Panc1 (cell line): ENCODE results near the gene TSHR. TPM values are rescaled to one million over a fixed set of nuclear protein-coding genes. Genes with fewer than 3 reads are reported as not detected.
"Not testable (repeated sequence)": the region's sequence is repeated elsewhere in the genome, so short reads cannot be mapped to it uniquely, and the experiment has no call there.

Source experiments
- ATAC-seq: fragments of 200-7000 bp; cut with Tn5 transposase; 2 replicates; pipeline ENCODE4 v1.9.1; 2020; ENCODE audit warnings: mild to moderate bottlenecking, moderate library complexity
- BruUV-seq: library from RNA; stranded (reverse); fragments of 400-500 nt; replicated peaks from 2 replicates; lab custom pipeline; 2021; lab: Mats Ljungman, UMichigan
- CTCF ChIA-PET: fragments of 300-600 bp; sonication (Branson Sonifier 250); formaldehyde crosslinking; loops from one replicate; lab custom pipeline; 2022; ENCODE audit warnings: antibody characterized with exemption; lab: Charles Lee
- POLR2A ChIA-PET: fragments of 300-600 bp; sonication (Branson Sonifier 250); formaldehyde crosslinking; loops from one replicate; lab custom pipeline; 2022; ENCODE audit warnings: antibody characterized with exemption; lab: Charles Lee
- DNase-seq: peaks from one replicate; pipeline ENCODE4 v3.0.0-alpha.2; 2010; ENCODE audit warnings: low read depth, low spot score
- H3K27ac ChIP-seq: 2 replicates; pipeline ENCODE4 v1.5.1; 2011; ENCODE audit warnings: mild to moderate bottlenecking, low read length, inconsistent platforms
- H3K27me3 ChIP-seq: fragments of 200-500 bp; sonication (Bioruptor generic); 2 replicates; pipeline ENCODE4 v1.6.0; 2014; ENCODE audit warnings: low read length, inconsistent platforms; ENCODE audit not compliant: control insufficient read depth, insufficient read depth
- H3K36me3 ChIP-seq: fragments of 200-500 bp; sonication (Bioruptor generic); 2 replicates; pipeline ENCODE4 v1.5.1; 2014; ENCODE audit warnings: inconsistent platforms, mild to moderate bottlenecking, low read length, moderate library complexity; ENCODE audit not compliant: control insufficient read depth, insufficient read depth
- H3K4me1 ChIP-seq: 2 replicates; pipeline ENCODE4 v1.5.1; 2011; ENCODE audit warnings: inconsistent platforms, mild to moderate bottlenecking, low read length, moderate library complexity; ENCODE audit not compliant: control insufficient read depth, insufficient read depth
- H3K4me3 ChIP-seq, 2 experiments: 2 replicates each; pipeline ENCODE4 v1.5.1; 2011 to 2012; ENCODE audit warnings: low read depth in 2 of 2, low read length in 2 of 2, mild to moderate bottlenecking in 2 of 2, inconsistent platforms in 1 of 2, moderate library complexity in 1 of 2
- H3K9me3 ChIP-seq: fragments of 200-500 bp; sonication (Bioruptor generic); 2 replicates; pipeline ENCODE4 v1.5.1; 2014; ENCODE audit warnings: low read depth, mild to moderate bottlenecking, inconsistent platforms, low read length, moderate library complexity; ENCODE audit not compliant: control insufficient read depth, insufficient read depth
- POLR2AphosphoS5 ChIP-seq: IDR thresholded peaks from 2 replicates; pipeline ENCODE4 v1.6.1; 2012; ENCODE audit warnings: mild to moderate bottlenecking, low read depth, low read length, moderate library complexity
- SIN3A ChIP-seq: IDR thresholded peaks from 2 replicates; pipeline ENCODE4 v1.6.1; 2012; ENCODE audit warnings: low read depth, mild to moderate bottlenecking, low read length, moderate library complexity, borderline replicate concordance; ENCODE audit not compliant: insufficient read depth
- TCF7L2 ChIP-seq: IDR thresholded peaks from 2 replicates; pipeline ENCODE4 v1.6.1; 2011; ENCODE audit warnings: mild to moderate bottlenecking, low read depth, low read length, inconsistent platforms
- in situ Hi-C: cut with HindIII; loops from 2 replicates; pipeline ENCODE4 v1.10.0; 2016; ENCODE audit warnings: low sequenced_read_pairs, low pct_unique_long_range_greater_than_20kb
- intact Hi-C: fragments of 100-400 bp; cut with micrococcal nuclease; formaldehyde crosslinking; loops from one replicate; pipeline ENCODE4 v1.10.0; 2022; ENCODE audit not compliant: unreplicated experiment
- total RNA-seq: library from RNA; stranded (reverse); gene quantifications from one replicate; pipeline ENCODE4 v1.2.1, GENCODE V29; 2021; ENCODE audit not compliant: unreplicated experiment
- TF ChIP-seq, protein P1 (sequence below), 2 experiments: IDR thresholded peaks; 2 replicates each; pipeline ENCODE4 v1.6.1; 2011 to 2012; ENCODE audit warnings: low read depth in 2 of 2, control low read depth in 1 of 2, low read length in 1 of 2, mild to moderate bottlenecking in 1 of 2, moderate library complexity in 1 of 2; ENCODE audit not compliant: insufficient read depth in 1 of 2
- TF ChIP-seq, protein P2 (sequence below): fragments of 450-650 bp; IDR thresholded peaks from 2 replicates; pipeline ENCODE4 v1.5.1; 2017; ENCODE audit warnings: mild to moderate bottlenecking

Gene TSHR
- total RNA-seq, 1 experiment from 2014 or later = not detected

DNA sequence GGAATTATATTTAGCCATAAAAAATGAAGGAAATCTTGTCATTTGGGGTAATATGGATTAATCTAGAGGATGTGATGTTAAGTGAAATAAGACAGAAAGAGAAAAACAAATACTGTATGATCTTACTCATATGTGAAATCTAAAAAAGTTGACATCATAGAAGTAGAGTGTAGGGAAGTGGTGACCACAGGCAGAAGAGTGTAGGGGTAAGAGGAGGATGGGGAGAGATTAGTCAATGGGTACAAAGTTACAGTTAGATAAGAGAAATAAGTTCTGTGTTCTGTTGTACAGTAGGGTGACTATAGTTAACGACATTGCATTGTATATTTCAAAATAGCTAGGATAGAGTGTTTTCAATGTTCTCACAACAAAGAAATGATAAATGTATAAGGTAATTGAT lies 87.0 kb downstream of the TSHR start:
- BruUV-seq = no TSS peak
- in situ Hi-C loops = no loop called here

DNA sequence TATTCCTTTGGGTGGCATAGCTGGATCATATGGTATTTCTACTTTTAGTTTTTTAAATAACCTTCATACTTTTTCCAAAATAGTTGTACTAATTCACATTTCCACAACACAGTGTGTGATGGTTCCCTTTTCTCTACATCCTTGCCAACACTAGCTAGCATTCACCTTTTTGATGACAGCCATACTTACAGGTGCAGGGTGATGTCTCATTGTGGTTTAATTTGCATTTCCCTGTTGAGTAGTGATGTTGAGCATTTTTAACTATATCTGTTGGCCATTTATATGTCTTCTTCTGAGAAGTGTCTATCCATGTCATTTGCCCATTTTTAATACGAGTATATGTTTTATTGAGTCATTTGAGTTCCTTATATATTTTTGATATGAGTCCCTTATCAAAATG lies 96.1 kb downstream of the TSHR start:
- in situ Hi-C loops = no loop called here

More for the DNA sequence above, 87.0 kb downstream of the TSHR start:
- DNase-seq (no peak), ATAC-seq (no peak)
- intact Hi-C loops = no loop called here
- Histone ChIP-seq H3K36me3 (no peaks in the 10 kb centered on the region), H3K27ac (no peak overlapping the region), H3K4me1 (no peaks in the 10 kb centered on the region), H3K27me3 (no peaks in the 10 kb centered on the region), H3K9me3 (no peaks in the 10 kb centered on the region), H3K4me3 (no peak overlapping the region)
- no peak for TF ChIP-seq POLR2AphosphoS5
- TF ChIP-seq, protein P1, sequence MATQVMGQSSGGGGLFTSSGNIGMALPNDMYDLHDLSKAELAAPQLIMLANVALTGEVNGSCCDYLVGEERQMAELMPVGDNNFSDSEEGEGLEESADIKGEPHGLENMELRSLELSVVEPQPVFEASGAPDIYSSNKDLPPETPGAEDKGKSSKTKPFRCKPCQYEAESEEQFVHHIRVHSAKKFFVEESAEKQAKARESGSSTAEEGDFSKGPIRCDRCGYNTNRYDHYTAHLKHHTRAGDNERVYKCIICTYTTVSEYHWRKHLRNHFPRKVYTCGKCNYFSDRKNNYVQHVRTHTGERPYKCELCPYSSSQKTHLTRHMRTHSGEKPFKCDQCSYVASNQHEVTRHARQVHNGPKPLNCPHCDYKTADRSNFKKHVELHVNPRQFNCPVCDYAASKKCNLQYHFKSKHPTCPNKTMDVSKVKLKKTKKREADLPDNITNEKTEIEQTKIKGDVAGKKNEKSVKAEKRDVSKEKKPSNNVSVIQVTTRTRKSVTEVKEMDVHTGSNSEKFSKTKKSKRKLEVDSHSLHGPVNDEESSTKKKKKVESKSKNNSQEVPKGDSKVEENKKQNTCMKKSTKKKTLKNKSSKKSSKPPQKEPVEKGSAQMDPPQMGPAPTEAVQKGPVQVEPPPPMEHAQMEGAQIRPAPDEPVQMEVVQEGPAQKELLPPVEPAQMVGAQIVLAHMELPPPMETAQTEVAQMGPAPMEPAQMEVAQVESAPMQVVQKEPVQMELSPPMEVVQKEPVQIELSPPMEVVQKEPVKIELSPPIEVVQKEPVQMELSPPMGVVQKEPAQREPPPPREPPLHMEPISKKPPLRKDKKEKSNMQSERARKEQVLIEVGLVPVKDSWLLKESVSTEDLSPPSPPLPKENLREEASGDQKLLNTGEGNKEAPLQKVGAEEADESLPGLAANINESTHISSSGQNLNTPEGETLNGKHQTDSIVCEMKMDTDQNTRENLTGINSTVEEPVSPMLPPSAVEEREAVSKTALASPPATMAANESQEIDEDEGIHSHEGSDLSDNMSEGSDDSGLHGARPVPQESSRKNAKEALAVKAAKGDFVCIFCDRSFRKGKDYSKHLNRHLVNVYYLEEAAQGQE (IDR thresholded peaks at IDR 0.05; ENCODE audit: insufficient read depth in 1 of 2, low read depth in 2 of 2, low read length in 1 of 2) = no peak
- no peak for TF ChIP-seq SIN3A
- no peak for TF ChIP-seq TCF7L2
- TF ChIP-seq, protein P2, sequence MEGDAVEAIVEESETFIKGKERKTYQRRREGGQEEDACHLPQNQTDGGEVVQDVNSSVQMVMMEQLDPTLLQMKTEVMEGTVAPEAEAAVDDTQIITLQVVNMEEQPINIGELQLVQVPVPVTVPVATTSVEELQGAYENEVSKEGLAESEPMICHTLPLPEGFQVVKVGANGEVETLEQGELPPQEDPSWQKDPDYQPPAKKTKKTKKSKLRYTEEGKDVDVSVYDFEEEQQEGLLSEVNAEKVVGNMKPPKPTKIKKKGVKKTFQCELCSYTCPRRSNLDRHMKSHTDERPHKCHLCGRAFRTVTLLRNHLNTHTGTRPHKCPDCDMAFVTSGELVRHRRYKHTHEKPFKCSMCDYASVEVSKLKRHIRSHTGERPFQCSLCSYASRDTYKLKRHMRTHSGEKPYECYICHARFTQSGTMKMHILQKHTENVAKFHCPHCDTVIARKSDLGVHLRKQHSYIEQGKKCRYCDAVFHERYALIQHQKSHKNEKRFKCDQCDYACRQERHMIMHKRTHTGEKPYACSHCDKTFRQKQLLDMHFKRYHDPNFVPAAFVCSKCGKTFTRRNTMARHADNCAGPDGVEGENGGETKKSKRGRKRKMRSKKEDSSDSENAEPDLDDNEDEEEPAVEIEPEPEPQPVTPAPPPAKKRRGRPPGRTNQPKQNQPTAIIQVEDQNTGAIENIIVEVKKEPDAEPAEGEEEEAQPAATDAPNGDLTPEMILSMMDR = no peak
- ChIA-PET POLR2A (no interaction called here), CTCF (no interaction called here)

DNA sequence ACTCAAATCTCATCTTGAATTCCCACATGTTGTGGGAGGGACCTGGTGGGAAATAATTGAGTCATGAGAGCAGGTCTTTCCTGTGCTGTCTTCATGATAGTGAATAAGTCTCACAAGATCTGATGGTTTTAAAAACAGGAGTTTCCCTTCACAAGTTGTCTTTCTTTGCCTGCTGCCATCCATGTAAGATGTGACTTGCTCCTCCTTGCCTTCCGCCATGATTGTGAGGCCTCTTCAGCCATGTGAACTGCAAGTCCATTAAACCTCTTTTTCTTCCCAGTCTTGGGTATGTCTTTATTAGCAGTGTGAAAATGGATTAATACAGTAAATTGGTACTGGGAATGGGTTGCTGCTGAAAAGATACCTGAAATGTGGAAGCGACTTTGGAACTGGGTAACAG lies 98.6 kb downstream of the TSHR start:
- POLR2A ChIA-PET, intact Hi-C loops, in situ Hi-C loops, H3K36me3 ChIP-seq, H3K4me3 ChIP-seq, DNase-seq, BruUV-seq, ATAC-seq, CTCF ChIA-PET, H3K9me3 ChIP-seq, H3K27me3 ChIP-seq, H3K27ac ChIP-seq, H3K4me1 ChIP-seq: not testable (repeated sequence)

More for the DNA sequence above, 96.1 kb downstream of the TSHR start:
- Histone ChIP-seq H3K27me3 (no peaks in the 10 kb centered on the region), H3K36me3 (no peaks in the 10 kb centered on the region), H3K4me3 (no peak overlapping the region), H3K9me3 (no peaks in the 10 kb centered on the region), H3K27ac (no peak overlapping the region), H3K4me1 (no peaks in the 10 kb centered on the region)
- no TSS peak for BruUV-seq
- POLR2A ChIA-PET = no interaction called here
- TF ChIP-seq SIN3A = no peak
- no peak for TF ChIP-seq POLR2AphosphoS5
- TF ChIP-seq, protein P2 = no peak
- no peak for TF ChIP-seq TCF7L2
- TF ChIP-seq, protein P1 (IDR thresholded peaks at IDR 0.05; ENCODE audit: insufficient read depth in 1 of 2, low read depth in 2 of 2, low read length in 1 of 2) = no peak
- intact Hi-C loops = no loop called here
- ATAC-seq (no peak), DNase-seq (no peak)
- CTCF ChIA-PET = no interaction called here
